Astrocyte of the spinal cord (primary cell): Measurements from ENCODE around the gene C9orf78.

Experiments
- DNase-seq: peaks from one replicate; pipeline ENCODE4 v3.0.0; 2011; ENCODE audit warnings: low read depth, low spot score
- H3K4me3 ChIP-seq: 2 replicates; pipeline ENCODE4 v1.5.1; 2011; ENCODE audit warnings: low read depth, mild to moderate bottlenecking, low read length, moderate library complexity
- CTCF ChIP-seq: IDR thresholded peaks from 2 replicates; pipeline ENCODE4 v1.5.1; 2012; ENCODE audit warnings: low read depth, mild to moderate bottlenecking, low read length, inconsistent platforms
- in situ Hi-C: cut with HindIII; loops from 2 replicates; pipeline ENCODE4 v1.10.0; 2017; ENCODE audit warnings: low sequenced_read_pairs

C9orf78 gene

DNA sequence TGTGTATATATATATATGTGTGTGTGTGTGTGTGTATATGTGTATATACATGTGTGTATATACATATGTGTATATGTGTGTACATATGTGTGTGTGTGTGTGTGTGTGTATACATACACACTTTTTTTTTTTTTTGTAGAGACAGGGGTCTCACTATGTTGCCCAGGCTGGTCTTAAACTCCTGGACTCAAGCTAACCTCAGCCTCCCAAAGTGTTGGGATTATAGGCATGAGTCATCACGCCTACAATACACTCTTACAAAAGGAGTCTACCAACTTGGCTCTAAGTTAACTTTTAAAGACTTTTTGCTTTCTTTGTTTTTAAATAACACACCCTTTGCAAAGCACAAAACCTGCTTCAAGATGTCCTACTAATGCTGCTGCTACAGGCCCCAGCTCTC lies 2.1 kb downstream of the C9orf78 start:
- TF ChIP-seq CTCF = no peak
- H3K4me3 ChIP-seq = no peak overlapping the region
- in situ Hi-C loops = no loop called here
- DNase-seq = no peak

DNA sequence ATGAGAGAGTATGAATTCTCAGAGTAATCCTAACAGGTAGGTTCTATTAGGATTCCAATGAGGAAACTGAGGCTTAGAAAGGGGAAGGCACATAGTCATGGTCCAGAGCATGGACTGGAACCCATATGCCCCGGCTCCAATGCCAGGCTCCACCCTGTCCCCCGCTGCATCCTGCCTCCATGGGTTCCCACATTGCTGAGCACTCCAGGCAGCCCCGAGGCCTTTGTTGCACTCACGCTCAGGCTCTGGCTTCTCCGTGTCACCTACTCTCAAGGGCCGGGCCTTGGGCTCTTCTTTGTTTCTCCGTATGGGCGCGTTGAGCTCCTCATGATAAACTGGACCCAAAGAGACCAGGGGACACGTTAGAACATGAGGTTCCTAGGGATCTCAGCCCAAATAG lies 6.1 kb downstream of the C9orf78 start:
- in situ Hi-C loops = no loop called here
- H3K4me3 ChIP-seq = no peak overlapping the region
- no peak for DNase-seq
- no peak for TF ChIP-seq CTCF

DNA sequence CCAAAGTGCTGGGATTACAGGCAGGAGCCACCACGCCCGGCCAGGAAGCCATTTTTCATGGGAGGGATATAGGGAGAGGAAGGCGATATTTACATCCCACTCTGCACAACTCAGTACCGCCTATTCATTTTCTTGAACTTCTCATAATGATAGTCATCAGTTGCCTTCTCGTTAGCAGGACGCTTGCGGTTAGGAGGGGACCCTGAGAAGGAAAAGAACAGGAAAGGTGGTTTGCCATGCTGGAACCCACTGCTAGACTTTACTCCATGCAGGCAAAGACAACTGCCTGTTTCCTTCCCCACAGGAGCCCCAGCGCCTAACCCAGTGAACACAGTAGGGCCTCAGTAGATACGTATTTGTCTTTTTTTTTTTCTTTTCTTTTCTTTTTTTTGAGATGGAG lies 7.0 kb downstream of the C9orf78 start:
- TF ChIP-seq CTCF = no peak
- no peak for DNase-seq
- H3K4me3 ChIP-seq = no peak overlapping the region
- in situ Hi-C loops = no loop called here

DNA sequence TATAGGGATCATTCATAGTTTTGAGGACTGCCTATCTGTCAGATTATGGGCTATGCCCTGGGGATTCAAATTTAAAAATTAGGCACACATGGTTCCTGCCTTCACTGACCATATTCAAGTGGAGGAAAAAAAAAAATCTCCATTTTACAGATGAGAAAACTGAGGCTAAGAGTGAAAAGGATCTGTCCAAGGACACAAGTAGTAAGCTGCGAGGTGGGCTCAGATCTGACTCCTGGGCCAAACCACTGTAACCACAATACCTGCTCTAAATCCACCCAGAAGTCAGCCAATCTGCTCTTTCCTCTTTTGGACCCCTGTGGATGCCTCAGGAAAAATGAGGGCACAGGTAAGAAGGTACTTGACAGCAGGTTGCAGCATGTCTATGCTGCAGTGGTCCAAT lies 8.3 kb downstream of the C9orf78 start:
- in situ Hi-C loops = no loop called here
- DNase-seq = no peak
- no peak overlapping the region for H3K4me3 ChIP-seq
- TF ChIP-seq CTCF = no peak

- in situ Hi-C loops = no loop called here
- DNase-seq = no peak
- TF ChIP-seq CTCF = no peak
- no peak overlapping the region for H3K4me3 ChIP-seq
Measured at GRCh38 chr9:129826344-129826743, 8.7 kb downstream of the C9orf78 start.

DNA sequence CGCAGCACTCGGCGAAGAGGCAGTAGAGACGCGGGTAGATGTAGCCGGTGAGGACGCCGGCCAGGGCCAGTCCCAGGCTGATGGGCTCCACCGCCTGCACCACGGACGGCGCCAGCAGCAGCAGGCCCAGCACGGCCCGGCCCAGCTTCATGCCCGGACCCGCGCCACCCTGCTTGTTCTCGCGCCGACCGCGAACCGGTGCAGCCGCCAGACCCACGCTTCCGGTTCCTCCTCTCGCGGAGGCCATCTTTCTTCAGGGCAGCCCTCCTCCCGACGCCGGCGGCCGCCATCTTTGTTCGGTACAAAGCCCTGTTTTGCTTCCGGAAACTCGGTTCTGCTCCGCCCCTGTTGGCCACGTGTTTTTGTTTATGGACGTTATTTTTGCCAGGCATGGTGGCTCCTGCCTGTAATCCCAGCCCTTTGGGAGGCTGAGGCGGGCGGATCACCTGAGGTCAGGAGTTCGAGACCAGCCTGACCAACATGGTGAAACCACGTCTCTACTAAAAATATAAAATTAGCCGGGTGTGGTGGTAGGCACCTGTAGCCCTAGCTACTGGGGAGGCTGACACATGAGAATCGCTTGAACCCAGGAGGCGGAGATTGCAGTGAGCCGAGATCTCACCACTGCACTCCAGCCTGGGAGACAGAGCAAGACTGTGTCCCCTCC lies 11.0 kb downstream of the C9orf78 start, which contains the start of gene TOR1A:
Gene TOR1A (minus strand): TSS at position 202 of the 667 bp plus-strand sequence. CDS start 51 bp downstream, at position 151.
- peak; percentile 94 for DNase-seq
- peak within 1 kb of the TSS; percentile 68 for H3K4me3 ChIP-seq
- no peak for TF ChIP-seq CTCF
- in situ Hi-C loops = no loop called here
